IMR-90 (cell line): Measurements from ENCODE around the gene ZNF292. TPM values are rescaled to one million over a fixed set of nuclear protein-coding genes. Genes with fewer than 3 reads are reported as not detected.

Source experiments
- ATAC-seq: fragments of 200-7000 bp; cut with Tn5 transposase; 2 replicates; pipeline ENCODE4 v1.9.1; 2020; ENCODE audit warnings: low read depth, mild to moderate bottlenecking, moderate library complexity
- BruUV-seq: library from RNA; stranded (reverse); fragments of 400-500 nt; replicated peaks from 2 replicates; lab custom pipeline; 2021; lab: Mats Ljungman, UMichigan
- CTCF ChIA-PET: fragments of 300-600 bp; formaldehyde crosslinking; extraction: SDS; loops from one replicate; lab custom pipeline; 2021; ENCODE audit warnings: antibody characterized with exemption; lab: Yijun Ruan, JAX
- POLR2A ChIA-PET: fragments of 300-600 bp; sonication (Branson Sonifier 250); formaldehyde crosslinking; loops from one replicate; lab custom pipeline; 2022; ENCODE audit warnings: antibody characterized with exemption; ENCODE audit not compliant: unreplicated experiment; lab: Charles Lee
- DNase-seq: peaks from one replicate; pipeline ENCODE4 v3.0.0; 2013
- H2AFZ ChIP-seq: replicated peaks from 2 replicates; pipeline ENCODE3; 2013; ENCODE audit warnings: low read length, mild to moderate bottlenecking; ENCODE audit not compliant: poor library complexity
- H2AK5ac ChIP-seq: 2 replicates; pipeline ENCODE4 v1.6.1; 2013; ENCODE audit warnings: low read depth, low read length, inconsistent platforms
- H2AK9ac ChIP-seq: replicated peaks from 2 replicates; pipeline ENCODE3; 2013; ENCODE audit warnings: mild to moderate bottlenecking, low read depth, low read length, moderate library complexity; ENCODE audit not compliant: poor library complexity
- H2BK120ac ChIP-seq: 2 replicates; pipeline ENCODE4 v1.6.1; 2013; ENCODE audit warnings: low read depth, low read length, inconsistent platforms
- H2BK15ac ChIP-seq: 3 replicates; pipeline ENCODE4 v1.6.1; 2013; ENCODE audit warnings: low read depth, low read length, inconsistent platforms
- H2BK20ac ChIP-seq: 2 replicates; pipeline ENCODE4 v1.6.1; 2013; ENCODE audit warnings: low read depth, mild to moderate bottlenecking, inconsistent platforms, low read length, moderate library complexity
- H2BK5ac ChIP-seq: 2 replicates; pipeline ENCODE4 v1.6.1; 2013; ENCODE audit warnings: mild to moderate bottlenecking, low read depth, low read length, inconsistent platforms; ENCODE audit not compliant: poor library complexity, severe bottlenecking
- H3K14ac ChIP-seq: replicated peaks from 2 replicates; pipeline ENCODE4 v1.6.1; 2013; ENCODE audit warnings: low read depth, low read length, inconsistent platforms
- H3K18ac ChIP-seq: 2 replicates; pipeline ENCODE4 v1.6.1; 2013; ENCODE audit warnings: low read depth, low read length, control low read depth
- H3K23ac ChIP-seq: 2 replicates; pipeline ENCODE4 v1.6.1; 2013; ENCODE audit warnings: low read depth, low read length, inconsistent platforms
- H3K27ac ChIP-seq: 2 replicates; pipeline ENCODE4 v1.5.1; 2013; ENCODE audit warnings: mild to moderate bottlenecking, control low read depth, low read length; ENCODE audit not compliant: insufficient read depth
- H3K27me3 ChIP-seq: 2 replicates; pipeline ENCODE4 v1.6.1; 2013; ENCODE audit warnings: low read length; ENCODE audit not compliant: control insufficient read depth, insufficient read depth
- H3K36me3 ChIP-seq: 2 replicates; pipeline ENCODE4 v1.6.1; 2013; ENCODE audit warnings: low read length, mixed read lengths; ENCODE audit not compliant: control insufficient read depth, insufficient read depth
- H3K4ac ChIP-seq: 2 replicates; pipeline ENCODE4 v1.6.1; 2013; ENCODE audit warnings: low read depth, low read length, inconsistent platforms
- H3K4me1 ChIP-seq: 2 replicates; pipeline ENCODE4 v1.6.1; 2013; ENCODE audit warnings: low read length, mixed read lengths; ENCODE audit not compliant: control insufficient read depth, insufficient read depth
- H3K4me2 ChIP-seq: 2 replicates; pipeline ENCODE4 v1.6.1; 2013; ENCODE audit warnings: low read depth, mild to moderate bottlenecking, control low read depth, low read length, moderate library complexity
- H3K4me3 ChIP-seq: 2 replicates; pipeline ENCODE4 v1.5.1; 2013; ENCODE audit warnings: low read depth, mild to moderate bottlenecking, control low read depth, low read length, moderate library complexity; ENCODE audit not compliant: insufficient read depth
- H3K56ac ChIP-seq: 2 replicates; pipeline ENCODE4 v1.6.1; 2013; ENCODE audit warnings: low read length, inconsistent platforms; ENCODE audit not compliant: insufficient read depth; ENCODE audit errors: extremely low read depth
- H3K79me1 ChIP-seq, 2 experiments: 2 replicates each; pipeline ENCODE4 v1.6.1; 2013; ENCODE audit warnings: low read length in 2 of 2, inconsistent platforms in 1 of 2, low read depth in 1 of 2
- H3K9ac ChIP-seq: 2 replicates; pipeline ENCODE4 v1.6.1; 2013; ENCODE audit warnings: low read depth, low read length, control low read depth
- H3K9me1 ChIP-seq: 2 replicates; pipeline ENCODE4 v1.6.1; 2013; ENCODE audit warnings: low read length, inconsistent platforms; ENCODE audit not compliant: insufficient read depth
- H3K9me3 ChIP-seq: 2 replicates; pipeline ENCODE4 v1.6.1; 2013; ENCODE audit warnings: low read length; ENCODE audit not compliant: control insufficient read depth, insufficient read depth
- H4K20me1 ChIP-seq: 2 replicates; pipeline ENCODE4 v1.6.1; 2013; ENCODE audit warnings: low read length, inconsistent platforms; ENCODE audit not compliant: insufficient read depth
- H4K5ac ChIP-seq: 2 replicates; pipeline ENCODE4 v1.6.1; 2013; ENCODE audit warnings: mild to moderate bottlenecking, low read depth, low read length, control low read depth
- H4K8ac ChIP-seq, 2 experiments: 2 replicates each; pipeline ENCODE4 v1.6.1; 2013; ENCODE audit warnings: low read depth in 2 of 2, low read length in 2 of 2, control low read depth in 1 of 2, inconsistent platforms in 1 of 2
- H4K91ac ChIP-seq: 2 replicates; pipeline ENCODE4 v1.6.1; 2013; ENCODE audit warnings: low read depth, low read length, inconsistent platforms; ENCODE audit not compliant: insufficient read depth
- CHD1 ChIP-seq: IDR thresholded peaks from 2 replicates; pipeline ENCODE4 v1.6.1; 2012; ENCODE audit warnings: low read depth, low read length, improper control_type of control experiment
- FOS ChIP-seq: fragments of 150-350 bp; IDR thresholded peaks from 2 replicates; pipeline ENCODE4 v1.6.1; 2016; ENCODE audit warnings: low read depth, low read length
- WGBS, 2 experiments: methylation state at CpG; one replicate each; pipeline versions ENCODE4 v1.1.5 to v1.1.7; 2013; ENCODE audit warnings: missing lambda C conversion rate in 2 of 2; ENCODE audit not compliant: insufficient read length in 1 of 2; ENCODE audit errors: extremely low coverage in 2 of 2; 5-methylcytosine and 5-hydroxymethylcytosine counted together
- dilution Hi-C: fragments of 300-500 bp; cut with HindIII; formaldehyde crosslinking; loops from one replicate; pipeline ENCODE4 v1.14.3; 2018; ENCODE audit warnings: low sequenced_read_pairs; ENCODE audit not compliant: unreplicated experiment
- in situ Hi-C: fragments of 300-500 bp; cut with MboI; formaldehyde crosslinking; loops from 3 replicates; pipeline ENCODE4 v1.14.3; 2019; ENCODE audit warnings: low sequenced_read_pairs, inconsistent platforms, mixed read lengths
- intact Hi-C: fragments of 100-400 bp; cut with micrococcal nuclease; formaldehyde crosslinking; loops from 2 replicates; pipeline ENCODE4 v1.10.0; 2022
- polyA plus RNA-seq, 3 experiments: library from polyadenylated mRNA; depleted of rRNA; stranded (reverse); fragments of >200 nt; gene quantifications; 2 replicates each; pipeline ENCODE4 v1.2.3, GENCODE V29; 2012; ENCODE audit warnings: low replicate concordance in 1 of 3
- total RNA-seq: library from RNA; depleted of rRNA; stranded (reverse); fragments of >200 nt; gene quantifications from 2 replicates; pipeline ENCODE4 v1.2.3, GENCODE V29; 2012

Gene ZNF292
- total and polyA plus RNA-seq, 2 of the 4 experiments (the other 2 are of a cell fraction), result 5.5 to 28.3 TPM

DNA sequence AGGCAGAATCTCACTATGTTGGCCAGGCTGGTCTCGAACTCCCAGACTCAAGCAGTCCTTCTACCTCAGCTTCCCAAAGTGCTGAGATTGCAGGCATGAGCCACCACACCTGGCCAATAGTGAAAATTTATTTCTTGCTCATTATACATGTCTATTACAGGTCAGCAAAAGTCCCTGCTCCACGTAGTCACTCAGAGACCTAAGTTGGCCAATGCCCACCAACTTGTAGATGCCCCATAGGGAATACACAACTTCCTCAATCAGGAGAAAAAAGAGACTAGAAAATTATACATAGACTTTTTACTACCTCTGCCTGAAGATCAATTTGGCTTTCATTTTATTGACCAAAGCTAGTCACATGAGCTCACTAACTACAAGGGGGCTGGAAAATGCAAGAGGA is 38.4 kb upstream of the ZNF292 start:
- Histone ChIP-seq H2AFZ (no peak overlapping the region), H3K9me3 (no peaks in the 10 kb centered on the region), H3K79me1 (no peaks in the 10 kb centered on the region), H3K4me3 (no peak overlapping the region), H2AK5ac (no peak overlapping the region), H2BK20ac (no peak overlapping the region), H4K5ac (no peak overlapping the region), H2BK120ac (no peak overlapping the region), H3K36me3 (no peaks in the 10 kb centered on the region), H3K18ac (no peak overlapping the region), H3K4me2 (no peak overlapping the region), H2BK5ac (no peak overlapping the region), H2AK9ac (no peak overlapping the region), H3K9me1 (no peaks in the 10 kb centered on the region), H3K56ac (no peak overlapping the region), H3K23ac (no peak overlapping the region), H3K9ac (no peak overlapping the region), H2BK15ac (no peak overlapping the region), H4K8ac (no peak overlapping the region), H3K4me1 (no peaks in the 10 kb centered on the region), H3K14ac (no peak overlapping the region), H3K27ac (no peak overlapping the region), H3K4ac (no peak overlapping the region), H3K27me3 (peaks cover 2% of the 10 kb centered on the region; the same call in 1 of the 2 replicates), H4K20me1 (no peaks in the 10 kb centered on the region), H4K91ac (no peak overlapping the region)
- no CpG with 5 or more reads among the region's 2 CpGs for WGBS, 2 experiments
- in situ Hi-C loops (no loop called here), dilution Hi-C loops (no loop called here), intact Hi-C loops (no loop called here)
- DNase-seq (no peak), ATAC-seq (no peak)
- ChIA-PET POLR2A (interaction anchor here (0.6 kb wide), 1 partner anchor 27 kb away, joined by 3 read pairs; no protein-coding TSS in a partner anchor), CTCF (no interaction called here)
- no TSS peak for BruUV-seq
- no peak for TF ChIP-seq FOS
- no peak for TF ChIP-seq CHD1
